H1 (cell line): ENCODE results near the gene ANO6. TPM values are rescaled to one million over a fixed set of nuclear protein-coding genes. Genes with fewer than 3 reads are reported as not detected.

Experiments used
- CTCF ChIA-PET: fragments of 300-600 bp; sonication (Branson Sonifier 250); formaldehyde crosslinking; loops from one replicate; lab custom pipeline; 2021; ENCODE audit not compliant: partially characterized antibody; lab: Charles Lee
- POLR2A ChIA-PET: fragments of 300-600 bp; sonication (Branson Sonifier 250); formaldehyde crosslinking; loops from one replicate; lab custom pipeline; 2021; ENCODE audit warnings: inconsistent platforms; ENCODE audit not compliant: partially characterized antibody; lab: Charles Lee
- DNase-seq, 2 experiments: peaks; one replicate each; pipeline versions ENCODE4 v3.0.0 to v3.0.0-alpha.2; 2010 to 2022; ENCODE audit warnings: low spot score in 2 of 2, low read depth in 1 of 2, mixed read lengths in 1 of 2
- FAIRE-seq: peaks from 2 replicates; lab custom pipeline; 2011; peaks lifted over from hg19 to GRCh38; lab: Jason Lieb, UNC
- H2AFZ ChIP-seq: 2 replicates; pipeline ENCODE4 v1.8.1; 2012; ENCODE audit warnings: low read length, inconsistent platforms
- H2AK5ac ChIP-seq: 2 replicates; pipeline ENCODE4 v1.6.1; 2013; ENCODE audit warnings: low read depth, low read length
- H2BK120ac ChIP-seq: replicated peaks from 2 replicates; pipeline ENCODE3; 2013; ENCODE audit warnings: low read depth, low read length, inconsistent platforms
- H2BK12ac ChIP-seq: 2 replicates; pipeline ENCODE4 v1.6.1; 2013; ENCODE audit warnings: low read depth, low read length
- H2BK15ac ChIP-seq: 2 replicates; pipeline ENCODE4 v1.6.1; 2013; ENCODE audit warnings: low read length
- H2BK20ac ChIP-seq: 2 replicates; pipeline ENCODE4 v1.6.1; 2013; ENCODE audit warnings: low read length
- H2BK5ac ChIP-seq: 2 replicates; pipeline ENCODE4 v1.6.1; 2013; ENCODE audit warnings: low read depth, low read length
- H3K14ac ChIP-seq: 2 replicates; pipeline ENCODE4 v1.6.1; 2013; ENCODE audit warnings: inconsistent platforms; ENCODE audit not compliant: insufficient read length
- H3K18ac ChIP-seq: 2 replicates; pipeline ENCODE4 v1.6.1; 2013; ENCODE audit warnings: low read length; ENCODE audit errors: extremely low read depth
- H3K23ac ChIP-seq: 2 replicates; pipeline ENCODE4 v1.6.1; 2013; ENCODE audit warnings: inconsistent platforms; ENCODE audit not compliant: insufficient read length
- H3K23me2 ChIP-seq: 2 replicates; pipeline ENCODE4 v1.6.1; 2013; ENCODE audit warnings: low read depth, low read length
- H3K27ac ChIP-seq: 2 replicates; pipeline ENCODE4 v1.6.1; 2011; ENCODE audit warnings: low read depth, low read length, inconsistent platforms
- H3K27me3 ChIP-seq, 4 experiments: replicated peaks in 1 of 4; 1 replicate in 1 of 4; 2 replicates in 3 of 4; pipeline versions ENCODE4 v1.6.1 to v1.8.1; 2011 to 2013; ENCODE audit warnings: low read length in 3 of 4, mild to moderate bottlenecking in 3 of 4, inconsistent platforms in 2 of 4, mixed read lengths in 2 of 4, moderate library complexity in 1 of 4; ENCODE audit not compliant: control insufficient read depth in 3 of 4, insufficient read depth in 3 of 4; ENCODE audit errors: extremely low read depth in 1 of 4
- H3K36me3 ChIP-seq, 4 experiments: 2 replicates each; pipeline versions ENCODE4 v1.6.1 to v1.8.1; 2011 to 2013; ENCODE audit warnings: mild to moderate bottlenecking in 4 of 4, low read length in 3 of 4, moderate library complexity in 2 of 4, control low read depth in 1 of 4, inconsistent platforms in 1 of 4; ENCODE audit not compliant: insufficient read depth in 4 of 4, control insufficient read depth in 2 of 4
- H3K4ac ChIP-seq: replicated peaks from 2 replicates; pipeline ENCODE3; 2013; ENCODE audit warnings: low read length, low read depth, mixed read lengths, inconsistent platforms; ENCODE audit not compliant: insufficient read length
- H3K4me1 ChIP-seq, 4 experiments: replicated peaks in 1 of 4; 1 replicate in 1 of 4; 2 replicates in 3 of 4; pipeline versions ENCODE4 v1.6.1 to v1.8.1; 2011 to 2013; ENCODE audit warnings: low read length in 3 of 4, inconsistent platforms in 2 of 4, mixed read lengths in 1 of 4; ENCODE audit not compliant: insufficient read depth in 4 of 4, control insufficient read depth in 3 of 4
- H3K4me2 ChIP-seq, 2 experiments: 2 replicates each; pipeline versions ENCODE4 v1.6.1 to v1.8.1; 2011 to 2013; ENCODE audit warnings: low read depth in 2 of 2, low read length in 2 of 2, control low read depth in 1 of 2, inconsistent platforms in 1 of 2, mild to moderate bottlenecking in 1 of 2; ENCODE audit not compliant: insufficient read depth in 1 of 2
- H3K4me3 ChIP-seq, 4 experiments: fragments of 200-600, 300-600 bp in 1 of 4; sonication (generic), shearing (Covaris generic), sonication (Bioruptor Twin) in 1 of 4; 2 replicates each; pipeline versions ENCODE4 v1.5.1 to v1.8.1; 2011 to 2016; ENCODE audit warnings: low read length in 4 of 4, low read depth in 3 of 4, control low read depth in 2 of 4, inconsistent platforms in 2 of 4, mild to moderate bottlenecking in 2 of 4, mixed read lengths in 1 of 4, moderate library complexity in 1 of 4; ENCODE audit not compliant: insufficient read depth in 2 of 4; ENCODE audit errors: extremely low read depth in 1 of 4
- H3K56ac ChIP-seq: replicated peaks from 2 replicates; pipeline ENCODE3; 2013; ENCODE audit warnings: low read depth, mild to moderate bottlenecking, mixed read lengths, low read length, inconsistent platforms; ENCODE audit not compliant: insufficient read length
- H3K79me1 ChIP-seq: 2 replicates; pipeline ENCODE4 v1.6.1; 2013; ENCODE audit warnings: low read depth, low read length, control low read depth
- H3K79me2 ChIP-seq, 2 experiments: 2 replicates each; pipeline versions ENCODE4 v1.6.1 to v1.8.1; 2012 to 2013; ENCODE audit warnings: low read length in 2 of 2, mild to moderate bottlenecking in 2 of 2, inconsistent platforms in 1 of 2; ENCODE audit not compliant: insufficient read depth in 2 of 2, control insufficient read depth in 1 of 2
- H3K9ac ChIP-seq, 4 experiments: replicated peaks in 1 of 4; 1 replicate in 1 of 4; 2 replicates in 3 of 4; pipeline versions ENCODE4 v1.6.1 to v1.8.1; 2011 to 2013; ENCODE audit warnings: low read depth in 3 of 4, low read length in 3 of 4, control low read depth in 2 of 4, mild to moderate bottlenecking in 2 of 4, moderate library complexity in 2 of 4, inconsistent platforms in 1 of 4; ENCODE audit errors: extremely low read depth in 1 of 4
- H3K9me3 ChIP-seq, 2 experiments: 2 replicates each; pipeline versions ENCODE4 v1.6.1 to v1.8.1; 2012 to 2013; ENCODE audit warnings: mild to moderate bottlenecking in 2 of 2, moderate library complexity in 2 of 2, control low read depth in 1 of 2, inconsistent platforms in 1 of 2, low read depth in 1 of 2, low read length in 1 of 2, mixed read lengths in 1 of 2; ENCODE audit not compliant: insufficient read depth in 2 of 2
- H4K20me1 ChIP-seq, 2 experiments: replicated peaks in 1 of 2; 2 replicates each; pipeline versions ENCODE3 to v1.8.1; 2011 to 2013; ENCODE audit warnings: inconsistent platforms in 2 of 2, low read length in 2 of 2, mild to moderate bottlenecking in 1 of 2; ENCODE audit not compliant: insufficient read depth in 2 of 2, control insufficient read depth in 1 of 2
- H4K5ac ChIP-seq: 2 replicates; pipeline ENCODE4 v1.6.1; 2013; ENCODE audit warnings: low read length, low read depth, mixed read lengths, inconsistent platforms; ENCODE audit not compliant: insufficient read length
- H4K8ac ChIP-seq: 2 replicates; pipeline ENCODE4 v1.8.0; 2013; ENCODE audit warnings: mild to moderate bottlenecking, moderate library complexity, low read length, inconsistent platforms; ENCODE audit not compliant: insufficient read depth; ENCODE audit errors: extremely low read depth
- H4K91ac ChIP-seq: replicated peaks from 2 replicates; pipeline ENCODE3; 2013; ENCODE audit warnings: low read length, mixed read lengths, inconsistent platforms; ENCODE audit not compliant: insufficient read length
- WGBS, 2 experiments: shearing (Covaris generic) in 1 of 2; methylation state at CpG; one replicate each; pipeline versions ENCODE4 v1.1.6 to v1.1.7; 2013 to 2015; ENCODE audit warnings: low lambda C conversion rate in 2 of 2, mixed read lengths in 2 of 2, inconsistent platforms in 1 of 2, low coverage in 1 of 2, missing lambda C conversion rate in 1 of 2; ENCODE audit not compliant: insufficient replicate concordance in 2 of 2, insufficient coverage in 1 of 2, insufficient read length in 1 of 2; ENCODE audit errors: extremely low coverage in 1 of 2, missing lambda C conversion rate in 1 of 2; 5-methylcytosine and 5-hydroxymethylcytosine counted together
- polyA plus RNA-seq, 7 experiments: library from polyadenylated mRNA; depleted of rRNA in 3 of 7; stranded (reverse) in 5 of 7; unstranded in 2 of 7; fragments of >200 nt in 5 of 7; fragments of 200-250 nt in 2 of 7; gene quantifications; 1 replicate in 5 of 7; 2 replicates in 1 of 7; 4 replicates in 1 of 7; pipeline versions ENCODE4 v1.2.1 to v1.2.3, GENCODE V29; 2011 to 2013; ENCODE audit warnings: missing spikeins in 2 of 7, mixed read lengths in 2 of 7
- total RNA-seq: library from RNA; stranded (reverse); fragmentation: NEBNext Ultra II Directional; extraction: Animal tissue kit (Norgen Biotek cat#: 25700); gene quantifications from 2 replicates; pipeline ENCODE4 v1.2.1, GENCODE V29; 2021

The ANO6 gene
- total and polyA plus RNA-seq, 2 of the 8 experiments (the other 6 are each of a cell fraction or from before 2014, with no cell fraction given), result 15.1 to 39.7 TPM

DNA sequence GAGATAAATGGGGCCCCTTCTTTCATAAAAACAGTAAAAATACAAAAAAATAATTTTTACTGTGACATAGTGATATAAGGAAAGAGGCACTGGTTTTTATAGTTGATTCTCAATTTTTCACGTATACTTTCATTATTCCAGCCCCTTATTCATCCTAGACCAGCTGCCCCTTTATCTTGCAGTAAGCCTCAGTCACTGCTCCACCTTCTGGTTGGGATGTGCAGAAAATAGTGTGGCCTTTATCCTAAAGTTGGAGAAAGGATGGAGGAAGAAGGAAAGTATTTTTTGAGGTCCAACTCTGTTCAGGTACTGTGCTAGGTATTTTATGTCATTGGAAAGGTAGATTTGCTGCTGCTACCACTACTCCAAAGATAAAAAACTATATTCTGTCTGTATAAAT lies 172.7 kb downstream of the ANO6 start:
- H3K4ac ChIP-seq, result no peak overlapping the region
- H2BK20ac ChIP-seq, result no peak overlapping the region
- POLR2A ChIA-PET, result interaction anchor here (1.9 kb wide), 1 partner anchor 218 kb away, joined by 5 read pairs; no protein-coding TSS in a partner anchor
- H3K79me2 ChIP-seq, result no peaks in the 10 kb centered on the region
- no peak overlapping the region for H4K5ac ChIP-seq
- H3K23ac ChIP-seq, result no peak overlapping the region
- H3K4me1 ChIP-seq, result no peaks in the 10 kb centered on the region
- H2BK5ac ChIP-seq, result no peak overlapping the region
- H4K91ac ChIP-seq, result no peak overlapping the region
- no peak overlapping the region for H3K14ac ChIP-seq
- no peak overlapping the region for H3K27ac ChIP-seq
- WGBS, 2 experiments, result 37% methylated on average over 1 of the region's 1 CpG; no CpG with 5 or more reads in 1 of the 2 experiments
- no peak overlapping the region for H2BK12ac ChIP-seq
- H3K56ac ChIP-seq, result no peak overlapping the region
- no peaks in the 10 kb centered on the region for H3K79me1 ChIP-seq
- H3K9me3 ChIP-seq, result peaks cover 0 to 5% of the 10 kb centered on the region in 2 experiments; a peak in 1 of 4 replicates
- no peak overlapping the region for H3K4me2 ChIP-seq
- no peaks in the 10 kb centered on the region for H3K23me2 ChIP-seq
- H2AFZ ChIP-seq, result no peak overlapping the region
- H4K20me1 ChIP-seq, result no peaks in the 10 kb centered on the region
- H2BK120ac ChIP-seq, result no peak overlapping the region
- H3K18ac ChIP-seq, result no peak overlapping the region
- FAIRE-seq (peak; percentile 81), DNase-seq (no peak)
- no peak overlapping the region for H4K8ac ChIP-seq
- H3K27me3 ChIP-seq, result no peaks in the 10 kb centered on the region
- no peak overlapping the region for H2BK15ac ChIP-seq
- no peak overlapping the region; a peak in 1 of 8 replicates for H3K4me3 ChIP-seq
- no peak overlapping the region for H3K9ac ChIP-seq
- H2AK5ac ChIP-seq, result no peak overlapping the region
- peaks cover 0 to 22% (median 11%) of the 10 kb centered on the region in 4 experiments; a peak in 3 of 8 replicates for H3K36me3 ChIP-seq
- CTCF ChIA-PET, result interaction anchor here (0.7 to 4.5 kb wide), 27 partner anchors 9 to 597 kb away, joined by 3 to 34 read pairs (median 5); no protein-coding TSS in a partner anchor
